Measurements from ENCODE around the gene ATP9B.

Gene ATP9B

DNA sequence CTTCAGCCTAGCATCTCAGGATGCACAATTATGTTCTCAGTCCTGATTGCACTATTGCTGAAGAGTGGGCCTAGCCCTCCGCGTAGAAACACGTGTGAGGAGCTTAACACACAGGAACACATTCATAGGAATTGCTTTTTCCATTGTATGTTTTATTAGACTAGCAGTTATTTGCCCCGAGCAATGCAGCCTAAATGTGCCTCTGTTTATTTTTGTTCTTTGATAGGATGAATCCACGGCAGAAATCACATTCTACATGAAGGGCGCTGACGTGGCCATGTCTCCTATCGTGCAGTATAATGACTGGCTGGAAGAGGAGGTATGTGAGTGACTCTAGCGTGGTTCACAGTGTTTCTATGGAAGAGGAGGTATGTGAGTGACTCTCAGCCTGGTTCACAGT is 260.6 kb downstream of the ATP9B start:
- no peak for DNase-seq
- no peak overlapping the region for H3K4me2 ChIP-seq (ENCODE audit: low read depth, low read length)
- 0 out of 2 replicates have a peak, but pooled peaks cover 3% of the 10 kb centered on the region for H3K36me3 ChIP-seq (replicated peaks; ENCODE audit: insufficient read depth, low read length)
- no peak overlapping the region for H3K27ac ChIP-seq (ENCODE audit: low read length)
- H4K20me1 ChIP-seq (ENCODE audit: insufficient read depth, low read length), result no peaks in the 10 kb centered on the region
- no peak overlapping the region for H3K9ac ChIP-seq (ENCODE audit: low read length)
- H3K79me2 ChIP-seq (ENCODE audit: low read length), result no peaks in the 10 kb centered on the region
- no peaks in the 10 kb centered on the region for H3K27me3 ChIP-seq (replicated peaks; ENCODE audit: insufficient read depth, low read length)
- TF ChIP-seq, protein P1, sequence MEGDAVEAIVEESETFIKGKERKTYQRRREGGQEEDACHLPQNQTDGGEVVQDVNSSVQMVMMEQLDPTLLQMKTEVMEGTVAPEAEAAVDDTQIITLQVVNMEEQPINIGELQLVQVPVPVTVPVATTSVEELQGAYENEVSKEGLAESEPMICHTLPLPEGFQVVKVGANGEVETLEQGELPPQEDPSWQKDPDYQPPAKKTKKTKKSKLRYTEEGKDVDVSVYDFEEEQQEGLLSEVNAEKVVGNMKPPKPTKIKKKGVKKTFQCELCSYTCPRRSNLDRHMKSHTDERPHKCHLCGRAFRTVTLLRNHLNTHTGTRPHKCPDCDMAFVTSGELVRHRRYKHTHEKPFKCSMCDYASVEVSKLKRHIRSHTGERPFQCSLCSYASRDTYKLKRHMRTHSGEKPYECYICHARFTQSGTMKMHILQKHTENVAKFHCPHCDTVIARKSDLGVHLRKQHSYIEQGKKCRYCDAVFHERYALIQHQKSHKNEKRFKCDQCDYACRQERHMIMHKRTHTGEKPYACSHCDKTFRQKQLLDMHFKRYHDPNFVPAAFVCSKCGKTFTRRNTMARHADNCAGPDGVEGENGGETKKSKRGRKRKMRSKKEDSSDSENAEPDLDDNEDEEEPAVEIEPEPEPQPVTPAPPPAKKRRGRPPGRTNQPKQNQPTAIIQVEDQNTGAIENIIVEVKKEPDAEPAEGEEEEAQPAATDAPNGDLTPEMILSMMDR (IDR thresholded peaks at IDR 0.05; ENCODE audit: low read length), result no peak
- TF ChIP-seq EZH2 (optimal IDR thresholded peaks at IDR 0.05; ENCODE audit: low read depth, low read length), result no peak
- no peak for TF ChIP-seq EZH2phosphoT487 (IDR thresholded peaks at IDR 0.05; ENCODE audit: low read length)
- no peaks in the 10 kb centered on the region for H3K9me3 ChIP-seq (replicated peaks; ENCODE audit: insufficient read depth, low read length)
- H3K9me2 ChIP-seq (replicated peaks; ENCODE audit: insufficient read depth, low read length), result no peaks in the 10 kb centered on the region
- H2AFZ ChIP-seq (ENCODE audit: low read length), result no peak overlapping the region
- H3K4me3 ChIP-seq (ENCODE audit: low read length), result no peak overlapping the region
- no peaks in the 10 kb centered on the region for H3F3A ChIP-seq (ENCODE audit: insufficient read depth, low read length)
- H3K4me1 ChIP-seq (ENCODE audit: low read length), result no peaks in the 10 kb centered on the region

GRCh38 chr18:79332646-79333045 is 263.5 kb downstream of the ATP9B start:
- Histone ChIP-seq H3K9ac (ENCODE audit: low read length) (no peak overlapping the region), H3K27me3 (replicated peaks; ENCODE audit: insufficient read depth, low read length) (no peaks in the 10 kb centered on the region), H3K4me2 (ENCODE audit: low read depth, low read length) (no peak overlapping the region), H3K4me3 (ENCODE audit: low read length) (no peak overlapping the region), H2AFZ (ENCODE audit: low read length) (no peak overlapping the region), H4K20me1 (ENCODE audit: insufficient read depth, low read length) (no peaks in the 10 kb centered on the region), H3K36me3 (replicated peaks; ENCODE audit: insufficient read depth, low read length) (0 out of 2 replicates have a peak, but pooled peaks cover 3% of the 10 kb centered on the region), H3K27ac (ENCODE audit: low read length) (no peak overlapping the region), H3K4me1 (ENCODE audit: low read length) (no peaks in the 10 kb centered on the region), H3K9me2 (replicated peaks; ENCODE audit: insufficient read depth, low read length) (no peaks in the 10 kb centered on the region), H3K9me3 (replicated peaks; ENCODE audit: insufficient read depth, low read length) (no peaks in the 10 kb centered on the region), H3F3A (ENCODE audit: insufficient read depth, low read length) (no peaks in the 10 kb centered on the region), H3K79me2 (ENCODE audit: low read length) (no peaks in the 10 kb centered on the region)
- no peak for TF ChIP-seq EZH2phosphoT487 (IDR thresholded peaks at IDR 0.05; ENCODE audit: low read length)
- no peak for TF ChIP-seq EZH2 (optimal IDR thresholded peaks at IDR 0.05; ENCODE audit: low read depth, low read length)
- TF ChIP-seq, protein P1 (IDR thresholded peaks at IDR 0.05; ENCODE audit: low read length), result no peak
- DNase-seq, result no peak

DNA sequence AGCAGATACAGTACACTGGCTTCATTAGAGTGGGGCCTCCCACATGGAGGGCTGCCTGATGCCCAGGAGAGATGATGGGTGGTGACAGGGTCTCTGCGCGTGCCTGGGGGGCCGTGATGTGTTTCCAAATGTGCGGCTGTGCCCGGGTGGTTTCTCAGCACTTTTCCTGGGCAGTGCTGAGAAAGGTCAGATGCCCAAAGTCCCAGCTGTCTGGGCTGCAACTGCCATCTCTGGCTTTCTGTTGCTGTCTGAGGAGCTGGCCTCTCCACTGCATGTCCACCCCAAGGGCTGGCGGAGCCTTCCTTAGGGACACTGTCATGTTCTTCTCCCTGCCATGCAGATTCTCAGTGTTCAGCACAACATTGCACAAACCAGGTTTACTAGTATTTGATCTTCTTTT is 263.9 kb downstream of the ATP9B start:
- Histone ChIP-seq H3K4me2 (ENCODE audit: low read depth, low read length) (no peak overlapping the region), H3F3A (ENCODE audit: insufficient read depth, low read length) (no peaks in the 10 kb centered on the region), H3K36me3 (replicated peaks; ENCODE audit: insufficient read depth, low read length) (0 out of 2 replicates have a peak, but pooled peaks cover 3% of the 10 kb centered on the region), H3K79me2 (ENCODE audit: low read length) (no peaks in the 10 kb centered on the region), H3K9me3 (replicated peaks; ENCODE audit: insufficient read depth, low read length) (no peaks in the 10 kb centered on the region), H3K4me1 (ENCODE audit: low read length) (no peaks in the 10 kb centered on the region), H4K20me1 (ENCODE audit: insufficient read depth, low read length) (no peaks in the 10 kb centered on the region), H3K9ac (ENCODE audit: low read length) (no peak overlapping the region), H3K27ac (ENCODE audit: low read length) (no peak overlapping the region), H2AFZ (ENCODE audit: low read length) (no peak overlapping the region), H3K9me2 (replicated peaks; ENCODE audit: insufficient read depth, low read length) (no peaks in the 10 kb centered on the region), H3K4me3 (ENCODE audit: low read length) (no peak overlapping the region), H3K27me3 (replicated peaks; ENCODE audit: insufficient read depth, low read length) (no peaks in the 10 kb centered on the region)
- TF ChIP-seq EZH2phosphoT487 (IDR thresholded peaks at IDR 0.05; ENCODE audit: low read length) (no peak), EZH2 (optimal IDR thresholded peaks at IDR 0.05; ENCODE audit: low read depth, low read length) (no peak)
- TF ChIP-seq, protein P1 (IDR thresholded peaks at IDR 0.05; ENCODE audit: low read length), result no peak
- no peak for DNase-seq

Measured in MM.1S (cell line).